Activated T-helper 1 cell treated with anti-CD3 and anti-CD28 coated beads, Interleukin-12 subunit alpha, Interleukin-12 subunit beta, Interleukin-2, Interleukin-4 antibody, amounts not matched to agents 30 ng/mL and 10 ng/mL and 1 ng/mL, durations not matched to agents 14 hours and 24 hours and 36 hours (primary cell): Measurements from ENCODE around the gene ZBTB14. TPM values are rescaled to one million over a fixed set of nuclear protein-coding genes. Genes with fewer than 3 reads are reported as not detected.
A peak's percentile ranks its signal among the peaks of the same experiment; 100 is the strongest.

Experiments used
- DNase-seq: peaks from one replicate; pipeline ENCODE4 v3.0.0; 2021; ENCODE audit warnings: low spot score
- H3K27ac Mint-ChIP-seq: one replicate; pipeline ENCODE4 v1.8.0; 2021; ENCODE audit warnings: mild to moderate bottlenecking, mixed read lengths
- H3K27me3 Mint-ChIP-seq: one replicate; pipeline ENCODE4 v1.8.0; 2022; ENCODE audit warnings: mild to moderate bottlenecking, moderate library complexity, mixed read lengths; ENCODE audit not compliant: insufficient read depth
- H3K36me3 Mint-ChIP-seq: one replicate; pipeline ENCODE4 v1.8.0; 2021; ENCODE audit warnings: low read depth, mixed read lengths
- H3K4me1 Mint-ChIP-seq: one replicate; pipeline ENCODE4 v1.8.0; 2021; ENCODE audit warnings: low read depth, mixed read lengths
- H3K4me3 Mint-ChIP-seq: one replicate; pipeline ENCODE4 v1.8.0; 2021; ENCODE audit warnings: mild to moderate bottlenecking, moderate library complexity, mixed read lengths
- H3K9me3 Mint-ChIP-seq: one replicate; pipeline ENCODE4 v1.8.0; 2021; ENCODE audit warnings: mixed read lengths
- intact Hi-C: fragments of 100-400 bp; cut with micrococcal nuclease; formaldehyde crosslinking; loops from one replicate; pipeline ENCODE4 v1.15.1; 2024
- total RNA-seq: library from RNA; stranded (reverse); gene quantifications from 2 replicates; pipeline ENCODE4 v1.2.3, GENCODE V29; 2022

Gene ZBTB14
- total RNA-seq, 1 donor from 2014 or later: 17.1 TPM

- H3K36me3 Mint-ChIP-seq: peaks cover 7% of the 10 kb centered on the region
- peaks cover 26% of the 10 kb centered on the region for H3K9me3 Mint-ChIP-seq
- DNase-seq: no peak
- peaks cover 14% of the 10 kb centered on the region for H3K4me1 Mint-ChIP-seq
- intact Hi-C loops: loop anchor here (1.0 kb wide), 2 partner anchors 12 to 46 kb away; no protein-coding TSS in a partner anchor
- no peak overlapping the region for H3K4me3 Mint-ChIP-seq
- H3K27ac Mint-ChIP-seq: peak overlapping the region; percentile 55
- H3K27me3 Mint-ChIP-seq: no peaks in the 10 kb centered on the region
These were observed 12.8 kb downstream of the ZBTB14 start for GRCh38 chr18:5282770-5283169.

GRCh38 chr18:5276947-5277346, 18.6 kb downstream of the ZBTB14 start:
- H3K9me3 Mint-ChIP-seq: peaks cover 42% of the 10 kb centered on the region
- no peaks in the 10 kb centered on the region for H3K36me3 Mint-ChIP-seq
- no peak overlapping the region for H3K27ac Mint-ChIP-seq
- intact Hi-C loops: no loop called here
- peaks cover 7% of the 10 kb centered on the region for H3K27me3 Mint-ChIP-seq
- no peak for DNase-seq
- H3K4me1 Mint-ChIP-seq: no peaks in the 10 kb centered on the region
- H3K4me3 Mint-ChIP-seq: no peak overlapping the region

GRCh38 chr18:5275872-5276271, 19.7 kb downstream of the ZBTB14 start:
- Mint-ChIP-seq H3K4me1 (no peaks in the 10 kb centered on the region), H3K36me3 (no peaks in the 10 kb centered on the region), H3K27ac (no peak overlapping the region), H3K27me3 (peaks cover 7% of the 10 kb centered on the region), H3K4me3 (no peak overlapping the region), H3K9me3 (peaks cover 44% of the 10 kb centered on the region)
- DNase-seq: no peak
- intact Hi-C loops: no loop called here

- Mint-ChIP-seq H3K9me3 (peaks cover 29% of the 10 kb centered on the region), H3K27ac (no peak overlapping the region), H3K4me1 (no peaks in the 10 kb centered on the region), H3K4me3 (no peak overlapping the region), H3K27me3 (peaks cover 8% of the 10 kb centered on the region), H3K36me3 (no peaks in the 10 kb centered on the region)
- DNase-seq: no peak
- intact Hi-C loops: no loop called here
These were observed 26.7 kb downstream of the ZBTB14 start for GRCh38 chr18:5268874-5269273.

- Mint-ChIP-seq H3K4me3 (no peak overlapping the region), H3K9me3 (peaks cover 14% of the 10 kb centered on the region), H3K4me1 (no peaks in the 10 kb centered on the region), H3K36me3 (no peaks in the 10 kb centered on the region), H3K27ac (no peak overlapping the region), H3K27me3 (peaks cover 2% of the 10 kb centered on the region)
- intact Hi-C loops: no loop called here
- no peak for DNase-seq
These were observed 28.8 kb downstream of the ZBTB14 start for GRCh38 chr18:5266721-5267120.

GRCh38 chr18:5253910-5254309, 41.6 kb downstream of the ZBTB14 start:
- Mint-ChIP-seq H3K36me3 (no peaks in the 10 kb centered on the region), H3K4me3 (no peak overlapping the region), H3K4me1 (no peaks in the 10 kb centered on the region), H3K27me3 (peaks cover 11% of the 10 kb centered on the region), H3K27ac (no peak overlapping the region), H3K9me3 (no peaks in the 10 kb centered on the region)
- DNase-seq: no peak
- intact Hi-C loops: no loop called here

- H3K36me3 Mint-ChIP-seq: no peaks in the 10 kb centered on the region
- no peaks in the 10 kb centered on the region for H3K4me1 Mint-ChIP-seq
- H3K27ac Mint-ChIP-seq: no peak overlapping the region
- peaks cover 5% of the 10 kb centered on the region for H3K27me3 Mint-ChIP-seq
- H3K4me3 Mint-ChIP-seq: no peak overlapping the region
- DNase-seq: no peak
- no peaks in the 10 kb centered on the region for H3K9me3 Mint-ChIP-seq
- intact Hi-C loops: no loop called here
These were observed 44.4 kb downstream of the ZBTB14 start for GRCh38 chr18:5251117-5251516.

GRCh38 chr18:5250603-5251002, 44.9 kb downstream of the ZBTB14 start:
- Mint-ChIP-seq H3K27ac (no peak overlapping the region), H3K4me3 (no peak overlapping the region), H3K27me3 (peaks cover 5% of the 10 kb centered on the region), H3K9me3 (no peaks in the 10 kb centered on the region), H3K36me3 (no peaks in the 10 kb centered on the region), H3K4me1 (no peaks in the 10 kb centered on the region)
- no peak for DNase-seq
- intact Hi-C loops: no loop called here

GRCh38 chr18:5244941-5245340, 50.6 kb downstream of the ZBTB14 start:
- H3K27me3 Mint-ChIP-seq: no peaks in the 10 kb centered on the region
- intact Hi-C loops: loop anchor here (10.0 kb wide), 1 partner anchor 150 kb away; no protein-coding TSS in a partner anchor
- H3K9me3 Mint-ChIP-seq: no peaks in the 10 kb centered on the region
- H3K36me3 Mint-ChIP-seq: peaks cover 33% of the 10 kb centered on the region
- H3K4me3 Mint-ChIP-seq: no peak overlapping the region
- no peak overlapping the region for H3K27ac Mint-ChIP-seq
- DNase-seq: no peak
- peaks cover 27% of the 10 kb centered on the region for H3K4me1 Mint-ChIP-seq

- Mint-ChIP-seq H3K27ac (peak overlapping the region; percentile 61), H3K36me3 (peaks cover 39% of the 10 kb centered on the region), H3K4me3 (peak overlapping the region; percentile 97), H3K4me1 (peaks cover 47% of the 10 kb centered on the region), H3K9me3 (no peaks in the 10 kb centered on the region), H3K27me3 (peaks cover 1% of the 10 kb centered on the region)
- DNase-seq: no peak
- intact Hi-C loops: loop anchor here (5.0 to 10.0 kb wide), 3 partner anchors 167 to 1647 kb away; no protein-coding TSS in a partner anchor
These were observed 56.1 kb downstream of the ZBTB14 start for GRCh38 chr18:5239447-5239846.

Other genes starting within 250 kb of the ZBTB14 start
- not detected in 2 replicates for gene AKAIN1, start 98.5 kb downstream of the ZBTB14 start, total RNA-seq
- 1.7 and 2.7 TPM in 2 replicates for gene EPB41L3, start 248.3 kb upstream of the ZBTB14 start, total RNA-seq